ENCODE measurements around the gene MSI2. TPM values are rescaled to one million over a fixed set of nuclear protein-coding genes. Genes with fewer than 3 reads are reported as not detected.

MSI2 gene
- total and polyA plus RNA-seq, 2 donors (not counting 3 experiments of a cell fraction or from before 2014, with no cell fraction given) = 20.9 to 59.3 TPM

- Histone ChIP-seq H3K4me1 (ENCODE audit: control insufficient read depth, extremely low read depth, insufficient read depth, low read length) (no peaks in the 10 kb centered on the region), H3K27ac (ENCODE audit: insufficient read depth, low read depth, low read length) (no peak overlapping the region), H3K9me1 (replicated peaks; ENCODE audit: control insufficient read depth, extremely low read depth, insufficient read depth, low read length) (no peaks in the 10 kb centered on the region), H3K36me3 (ENCODE audit: control insufficient read depth in 2 of 2, extremely low read depth in 1 of 2, insufficient read depth in 2 of 2, low read length in 2 of 2) (no peaks in the 10 kb centered on the region), H3K4me2 (ENCODE audit: insufficient read depth, low read length) (no peak overlapping the region), H4K20me1 (replicated peaks; ENCODE audit: control insufficient read depth, extremely low read depth, insufficient read depth, low read length) (no peaks in the 10 kb centered on the region), H2AFZ (ENCODE audit: low read depth, low read length) (no peak overlapping the region), H3K4me3 (replicated peaks in 1 of 3; ENCODE audit: insufficient read depth in 1 of 3, low read depth in 1 of 3, low read length in 3 of 3) (no peak overlapping the region), H3K9me3 (replicated peaks; ENCODE audit: control insufficient read depth, insufficient read depth, low read length) (no peaks in the 10 kb centered on the region), H3K27me3 (ENCODE audit: control insufficient read depth in 2 of 2, insufficient read depth in 2 of 2, low read length in 2 of 2) (no peaks in the 10 kb centered on the region), H3K9ac (replicated peaks; ENCODE audit: extremely low read depth, insufficient read depth, low read length) (no peak overlapping the region), H3K79me2 (ENCODE audit: control insufficient read depth, insufficient read depth, low read length) (no peaks in the 10 kb centered on the region)
- TF ChIP-seq EZH2 (IDR thresholded peaks at IDR 0.05; ENCODE audit: borderline replicate concordance, low read depth, low read length, severe bottlenecking) (no peak), POLR2A (IDR thresholded peaks at IDR 0.05; ENCODE audit: low read depth, low read length) (no peak), MAX (IDR thresholded peaks at IDR 0.05; ENCODE audit: insufficient read depth, insufficient read length) (no peak), POLR2AphosphoS5 (IDR thresholded peaks at IDR 0.05; ENCODE audit: insufficient read depth, low read depth, low read length) (no peak), MYC (IDR thresholded peaks at IDR 0.05; ENCODE audit: low read depth, low read length) (no peak), CTCF (IDR thresholded peaks at IDR 0.05; ENCODE audit: extremely low read depth in 1 of 2, insufficient read depth in 1 of 2, low read depth in 1 of 2, low read length in 2 of 2) (no peak), GATA2 (IDR thresholded peaks at IDR 0.05; ENCODE audit: insufficient read depth, insufficient read length, low read depth, low read length) (no peak), JUN (IDR thresholded peaks at IDR 0.05; ENCODE audit: borderline replicate concordance, insufficient read depth, insufficient read length, low read depth) (no peak), FOS (IDR thresholded peaks at IDR 0.05; ENCODE audit: borderline replicate concordance, insufficient read depth, low read length) (no peak)
- POLR2A ChIA-PET = no interaction called here
- dilution Hi-C loops (cut with MboI; ENCODE audit: extremely low pct_ligation_motif_present, low sequenced_read_pairs) (no loop called here), intact Hi-C loops (cut with micrococcal nuclease) (no loop called here)
- DNase-seq (ENCODE audit: low read depth, low spot score) = no peak
- BruUV-seq (replicated peaks) = no TSS peak
- CTCF ChIA-PET = no interaction called here
- FAIRE-seq = no peak
These were observed 129.7 kb downstream of the MSI2 start for GRCh38 chr17:57385975-57386374.

Data from endothelial cell of umbilical vein (primary cell).